Omental fat pad (tissue), 4 donors: ENCODE data around the gene TESK1. TPM values are rescaled to one million over a fixed set of nuclear protein-coding genes. Genes with fewer than 3 reads are reported as not detected.
"Not testable (repeated sequence)": the region's sequence is repeated elsewhere in the genome, so short reads cannot be mapped to it uniquely, and the experiment has no call there.

Source experiments
- ATAC-seq: fragments of 150-250 bp; one replicate; pipeline ENCODE4 v1.9.1; 2016; ENCODE audit warnings: mild to moderate bottlenecking, moderate library complexity; ENCODE audit not compliant: low FRiP score
- DNase-seq: peaks from one replicate; pipeline ENCODE4 v3.0.0-alpha.2; 2019; ENCODE audit warnings: low spot score
- CTCF ChIP-seq, 3 donors: fragments of 450-650 bp; IDR thresholded peaks; one replicate each; pipeline ENCODE4 v1.5.1; 2016 to 2017; ENCODE audit warnings: antibody characterized with exemption in 3 of 3, mild to moderate bottlenecking in 3 of 3, moderate library complexity in 2 of 3
- total RNA-seq, 4 donors: library from RNA; depleted of rRNA; stranded (reverse); fragments of >200 nt; gene quantifications; one replicate each; pipeline ENCODE4 v1.1.0, GENCODE V29; 2016

Gene TESK1
- total RNA-seq, 4 donors from 2014 or later, result 29.6 to 53.0 (median 36.5) TPM

GRCh38 chr9:35568196-35568595, 36.9 kb upstream of the TESK1 start:
- ATAC-seq (no peak), DNase-seq (no peak)

GRCh38 chr9:35569206-35569605, 35.9 kb upstream of the TESK1 start:
- ATAC-seq, result no peak
- no peak for DNase-seq
- TF ChIP-seq CTCF (IDR thresholded peaks at IDR 0.05), result no peak

More at GRCh38 chr9:35568196-35568595, 36.9 kb upstream of the TESK1 start:
- TF ChIP-seq CTCF (IDR thresholded peaks at IDR 0.05), result no peak

- TF ChIP-seq CTCF (IDR thresholded peaks at IDR 0.05), result no peak
- no peak for ATAC-seq
- no peak for DNase-seq
These were observed 34.2 kb upstream of the TESK1 start for GRCh38 chr9:35570709-35571504.

GRCh38 chr9:35574578-35575122, 30.4 kb upstream of the TESK1 start:
- no peak for TF ChIP-seq CTCF (IDR thresholded peaks at IDR 0.05)
- DNase-seq (no peak), ATAC-seq (no peak)

GRCh38 chr9:35575478-35575877, 29.6 kb upstream of the TESK1 start:
- DNase-seq (no peak), ATAC-seq (no peak)
- TF ChIP-seq CTCF (IDR thresholded peaks at IDR 0.05), result no peak

GRCh38 chr9:35577486-35577885, 27.6 kb upstream of the TESK1 start:
- ATAC-seq (no peak), DNase-seq (no peak)
- TF ChIP-seq CTCF (IDR thresholded peaks at IDR 0.05), result no peak

- DNase-seq, result no peak
- TF ChIP-seq CTCF (IDR thresholded peaks at IDR 0.05), result no peak
These were observed 25.9 kb upstream of the TESK1 start for GRCh38 chr9:35579130-35579529.

GRCh38 chr9:35579659-35580227, 25.3 kb upstream of the TESK1 start:
- not testable (repeated sequence) for DNase-seq, ATAC-seq

More at GRCh38 chr9:35579130-35579529, 25.9 kb upstream of the TESK1 start:
- no peak for ATAC-seq

GRCh38 chr9:35583521-35583920, 21.5 kb upstream of the TESK1 start:
- not testable (repeated sequence) for DNase-seq, ATAC-seq

GRCh38 chr9:35584681-35585080, 20.4 kb upstream of the TESK1 start:
- not testable (repeated sequence) for DNase-seq, ATAC-seq
